NCI-H748 (cell line): ENCODE data around the gene LRFN5.
"Not testable (repeated sequence)": the region's sequence is repeated elsewhere in the genome, so short reads cannot be mapped to it uniquely, and the experiment has no call there.

Experiments used
- DNase-seq: peaks from one replicate; lab custom pipeline; 2025; ENCODE audit not compliant: unreplicated experiment; lab: John Stamatoyannopoulos, UW

Gene LRFN5

GRCh38 chr14:41606532-41607303 lies at the start of gene LRFN5:
Gene LRFN5, plus strand, starts transcription at chr14:41606876.
- peak; percentile 86 for DNase-seq

DNA sequence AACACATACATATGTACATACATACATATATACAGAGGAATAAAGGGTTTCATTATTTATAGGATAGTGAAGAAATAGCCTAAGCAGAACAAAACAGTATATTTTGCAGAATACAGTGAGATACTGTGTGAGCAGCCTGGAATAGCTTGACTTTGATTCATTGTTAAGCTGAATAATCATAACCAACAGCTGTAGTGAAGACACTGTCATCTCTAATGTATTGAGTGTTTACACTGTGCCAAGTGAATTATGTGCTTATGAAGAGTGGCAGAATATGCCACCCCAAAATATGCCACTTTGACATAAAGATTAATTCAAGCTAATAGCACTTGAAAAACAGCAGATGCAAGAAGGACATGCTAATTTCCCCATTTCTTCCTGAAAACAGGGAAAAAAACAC lies 48.2 kb upstream of the LRFN5 start:
- DNase-seq, result peak; percentile 41

- not testable (repeated sequence) for DNase-seq
These were observed 39.8 kb upstream of the LRFN5 start for GRCh38 chr14:41566864-41567263.

DNA sequence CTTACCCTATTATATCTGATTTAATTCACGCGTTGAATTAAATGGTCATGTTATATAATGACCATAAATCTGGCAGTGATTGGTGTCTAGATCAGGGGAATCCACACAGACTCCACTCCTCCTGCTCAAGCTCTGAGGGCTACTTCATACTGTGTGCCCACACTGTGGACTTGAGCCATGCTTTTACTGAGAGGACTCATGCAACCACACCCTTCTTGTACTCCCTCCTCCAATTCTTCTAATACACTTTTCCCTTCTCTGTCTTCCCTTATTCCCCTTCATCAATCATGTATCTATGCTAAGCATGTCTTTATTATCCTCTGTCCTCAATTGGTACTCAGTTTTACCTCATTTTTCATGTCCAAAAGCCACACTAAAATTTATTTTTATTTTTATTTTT lies 37.7 kb upstream of the LRFN5 start:
- no peak for DNase-seq

- DNase-seq, result peak; percentile 82
These were observed 36.1 kb upstream of the LRFN5 start for GRCh38 chr14:41570415-41571155.

GRCh38 chr14:41586237-41586636 lies 20.4 kb upstream of the LRFN5 start:
- DNase-seq, result peak; percentile 21

DNA sequence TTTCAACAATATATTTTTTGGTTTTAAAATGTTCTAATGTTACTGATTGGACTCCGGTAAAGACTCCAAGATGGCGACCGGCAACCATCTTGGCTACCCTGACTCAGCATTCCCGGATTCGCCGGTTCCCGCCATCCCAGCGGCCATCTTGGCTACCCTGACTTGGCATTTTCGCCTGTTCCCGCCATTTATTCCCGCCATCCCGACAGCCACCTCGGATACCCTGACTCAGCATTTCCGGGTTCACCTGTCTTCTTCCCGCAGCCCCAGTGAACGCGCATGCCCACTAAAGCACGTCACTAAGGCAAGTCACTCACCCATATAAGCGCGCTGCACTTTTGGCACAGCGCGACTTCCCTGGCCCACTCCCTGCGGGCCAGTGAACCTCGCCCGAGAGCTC lies 9.0 kb upstream of the LRFN5 start:
- DNase-seq, result no peak

DNA sequence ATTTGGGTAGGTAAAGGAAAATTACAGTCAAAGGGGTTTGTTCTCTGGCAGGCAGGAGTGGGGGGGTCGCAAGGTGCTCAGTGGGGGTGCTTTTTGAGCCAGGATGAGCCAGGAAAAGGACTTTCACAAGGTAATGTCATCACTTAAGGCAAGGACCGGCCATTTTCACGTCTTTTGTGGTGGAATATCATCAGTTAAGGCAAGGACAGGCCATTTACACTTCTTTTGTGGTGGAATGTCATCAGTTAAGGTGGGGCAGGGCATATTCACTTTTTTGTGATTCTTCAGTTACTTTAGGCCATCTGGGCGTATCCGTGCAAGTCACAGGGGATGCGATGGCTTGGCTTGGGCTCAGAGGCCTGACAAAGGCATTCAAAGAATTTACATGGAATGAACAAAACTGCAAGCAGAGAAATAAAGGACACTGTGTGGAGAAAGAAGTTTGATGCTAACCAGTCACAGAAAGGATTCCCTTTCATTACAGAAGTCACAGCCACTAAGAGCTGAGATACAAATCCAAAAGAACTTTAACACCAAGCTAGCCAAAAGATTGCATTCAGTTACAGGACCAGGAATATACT lies 6.8 kb upstream of the LRFN5 start:
- not testable (repeated sequence) for DNase-seq

DNA sequence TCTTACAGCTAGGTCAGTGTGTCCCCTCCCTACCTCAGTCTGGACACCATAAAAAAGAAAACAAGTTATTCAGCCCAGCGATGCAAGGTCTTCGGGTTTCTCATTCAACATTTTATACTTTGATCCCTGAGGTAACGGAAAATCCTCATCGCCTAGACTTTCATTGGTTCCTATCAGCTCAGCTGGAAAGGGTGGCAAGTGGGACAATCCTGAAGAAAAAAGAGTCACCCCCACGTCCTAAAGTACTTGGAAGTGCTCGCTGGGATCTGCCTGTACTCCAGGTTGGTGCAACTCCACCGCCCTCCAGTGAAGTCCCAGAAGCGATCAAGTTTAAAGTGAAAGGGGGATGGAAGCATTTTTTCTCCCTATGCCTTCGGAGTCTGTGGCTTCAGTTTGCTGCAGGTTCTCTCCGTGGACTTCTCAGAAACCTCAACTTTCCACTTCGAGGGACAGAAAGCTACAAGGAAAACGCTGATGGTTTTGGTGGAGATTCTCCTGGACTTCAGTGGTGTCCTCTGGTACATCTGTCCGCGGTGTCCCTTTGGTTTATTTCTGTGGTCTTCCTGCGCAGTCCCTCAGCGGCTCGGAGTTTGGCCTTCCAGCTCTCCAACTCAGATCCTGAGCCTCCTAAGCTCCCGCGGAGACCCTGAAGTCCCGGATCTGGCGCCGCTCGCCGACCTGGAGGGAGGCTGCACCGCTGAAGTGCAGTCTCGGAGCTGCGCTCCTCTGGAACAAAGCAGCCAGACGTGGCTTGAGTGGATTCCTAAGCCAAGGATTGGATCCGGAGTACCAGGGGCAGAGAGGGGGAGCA lies 1.8 kb upstream of the LRFN5 start:
- peak; percentile 82 for DNase-seq

GRCh38 chr14:41605550-41606281 lies 960 bp upstream of the LRFN5 start:
- DNase-seq, result peak; percentile 63

DNA sequence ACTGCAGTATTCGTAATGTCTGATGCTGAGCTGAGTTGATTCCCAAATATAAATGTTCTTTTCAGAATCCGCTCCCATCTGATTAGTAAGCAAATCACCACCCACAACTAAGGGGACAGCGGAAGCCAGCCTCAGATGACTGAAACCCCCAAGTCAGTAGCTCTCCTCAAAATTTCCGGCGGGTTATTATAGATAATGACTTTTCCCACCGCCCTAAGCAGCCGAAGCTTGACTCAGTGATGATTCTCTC lies 469 bp upstream of the LRFN5 start:
- no peak for DNase-seq

DNA sequence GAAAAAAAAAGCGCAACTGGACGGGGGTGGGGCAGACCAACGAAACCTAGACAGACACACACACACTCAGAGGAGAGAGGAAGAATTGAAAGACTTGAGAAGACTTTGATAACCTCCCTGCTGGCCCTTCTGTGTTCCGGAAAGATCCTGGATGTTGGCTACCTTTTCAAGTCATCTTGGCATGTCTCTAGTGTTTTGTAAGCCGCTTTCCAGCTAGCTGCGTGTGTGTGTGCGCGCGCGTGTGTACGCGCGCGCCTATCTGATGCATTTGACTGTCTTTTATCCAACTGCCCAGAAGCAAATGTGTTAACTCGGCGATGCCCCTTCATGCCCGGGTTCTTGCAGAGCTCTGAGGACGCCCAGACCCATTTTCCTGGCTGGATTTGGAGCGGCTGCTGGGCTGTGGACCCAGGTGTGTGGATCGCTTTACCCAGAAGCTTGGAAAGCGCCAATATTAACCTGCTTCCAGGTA lies 664 bp downstream of the LRFN5 start:
- DNase-seq, result peak; percentile 82

GRCh38 chr14:41607966-41608663 lies 1.4 kb downstream of the LRFN5 start:
- peak; percentile 80 for DNase-seq

GRCh38 chr14:41608681-41609390 lies 2.2 kb downstream of the LRFN5 start:
- DNase-seq, result peak; percentile 49

GRCh38 chr14:41609704-41610183 lies 3.1 kb downstream of the LRFN5 start:
- DNase-seq, result peak; percentile 98

GRCh38 chr14:41615011-41615595 lies 8.4 kb downstream of the LRFN5 start:
- DNase-seq, result no peak

GRCh38 chr14:41623736-41624135 lies 17.1 kb downstream of the LRFN5 start:
- DNase-seq, result no peak

GRCh38 chr14:41629876-41630275 lies 23.2 kb downstream of the LRFN5 start:
- DNase-seq, result no peak

GRCh38 chr14:41634286-41634685 lies 27.6 kb downstream of the LRFN5 start:
- no peak for DNase-seq
